Subcutaneous abdominal adipose tissue (tissue), 5 donors: ENCODE data around the gene IZUMO4.

ENCODE experiments used
- H3K27ac ChIP-seq: one replicate; pipeline ENCODE4 v1.7.0; 2013; ENCODE audit warnings: low read depth, mild to moderate bottlenecking, inconsistent platforms, low read length, moderate library complexity
- H3K27me3 ChIP-seq, 5 donors: one replicate each; pipeline ENCODE4 v1.7.0; 2013; ENCODE audit warnings: low read length in 5 of 5, inconsistent platforms in 1 of 5; ENCODE audit not compliant: control insufficient read depth in 5 of 5, insufficient read depth in 4 of 5
- H3K36me3 ChIP-seq, 5 donors: one replicate each; pipeline ENCODE4 v1.7.0; 2013; ENCODE audit warnings: low read length in 5 of 5; ENCODE audit not compliant: control insufficient read depth in 5 of 5, insufficient read depth in 5 of 5
- H3K4me1 ChIP-seq, 5 donors: one replicate each; pipeline ENCODE4 v1.7.0; 2013; ENCODE audit warnings: low read length in 5 of 5, mild to moderate bottlenecking in 3 of 5, moderate library complexity in 1 of 5; ENCODE audit not compliant: control insufficient read depth in 5 of 5, insufficient read depth in 5 of 5
- H3K4me3 ChIP-seq, 5 donors: one replicate each; pipeline ENCODE4 v1.7.0; 2013; ENCODE audit warnings: low read length in 5 of 5, low read depth in 1 of 5
- H3K9ac ChIP-seq, 5 donors: one replicate each; pipeline ENCODE4 v1.7.0; 2013; ENCODE audit warnings: low read length in 5 of 5, mild to moderate bottlenecking in 4 of 5, moderate library complexity in 3 of 5
- H3K9me3 ChIP-seq, 5 donors: one replicate each; pipeline ENCODE4 v1.7.0; 2013; ENCODE audit warnings: low read length in 5 of 5; ENCODE audit not compliant: control insufficient read depth in 5 of 5
- donor health status: healthy.
- donor health status: healthy.
- donor health status: healthy.
- donor health status: healthy.
- donor health status: healthy.

IZUMO4 gene

DNA sequence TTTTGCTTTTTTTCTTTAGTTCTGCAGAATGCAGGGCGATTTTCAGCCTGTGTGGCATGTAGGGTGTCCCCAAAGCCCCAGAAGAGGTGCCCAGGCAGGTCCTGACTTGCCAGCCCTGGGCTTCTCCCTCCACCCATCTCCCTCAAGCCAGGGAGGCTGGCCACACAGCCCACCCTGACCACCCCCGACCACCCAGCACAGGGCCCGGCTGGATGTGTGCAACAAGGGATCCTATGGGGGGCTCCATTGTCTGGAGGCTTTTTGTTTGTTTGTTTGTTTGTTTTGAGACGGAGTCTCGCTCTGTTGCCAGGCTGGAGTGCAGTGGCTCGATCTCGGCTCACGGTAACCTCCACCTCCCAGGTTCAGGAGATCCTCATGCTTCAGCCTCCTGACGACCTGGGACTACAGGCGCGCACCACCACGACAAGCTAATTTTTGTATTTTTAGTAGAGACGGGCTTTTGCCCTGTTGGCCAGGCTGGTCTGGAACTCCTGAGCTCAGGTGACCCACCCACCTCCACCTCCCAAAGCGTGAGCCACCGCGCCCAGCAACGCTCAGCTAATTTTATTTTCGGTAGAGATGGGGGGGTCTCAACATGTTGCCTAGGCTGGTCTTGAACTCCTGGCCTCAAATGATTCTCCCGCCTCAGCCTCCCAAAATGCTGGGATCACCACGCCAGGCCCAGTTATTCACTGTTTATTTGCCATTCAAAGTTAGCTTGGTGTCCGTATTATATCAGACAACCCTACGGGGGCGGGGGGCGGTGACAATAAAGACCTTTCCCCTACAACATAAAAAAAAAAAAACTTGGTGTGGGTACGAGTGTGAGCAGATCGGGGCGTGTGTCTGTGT, 37.9 kb upstream of the IZUMO4 start:
- peak overlapping the region in 4 of 5 donors; percentile 53 to 92 (median 65) for H3K9ac ChIP-seq
- H3K27me3 ChIP-seq = no peaks in the 10 kb centered on the region
- peaks cover 18 to 67% (median 62%) of the 10 kb centered on the region in 5 donors for H3K4me1 ChIP-seq
- H3K9me3 ChIP-seq = no peaks in the 10 kb centered on the region
- no peaks in the 10 kb centered on the region for H3K36me3 ChIP-seq
- H3K4me3 ChIP-seq = peak overlapping the region in 1 of 5 donors; percentile 79
- peak overlapping the region; percentile 99 for H3K27ac ChIP-seq

DNA sequence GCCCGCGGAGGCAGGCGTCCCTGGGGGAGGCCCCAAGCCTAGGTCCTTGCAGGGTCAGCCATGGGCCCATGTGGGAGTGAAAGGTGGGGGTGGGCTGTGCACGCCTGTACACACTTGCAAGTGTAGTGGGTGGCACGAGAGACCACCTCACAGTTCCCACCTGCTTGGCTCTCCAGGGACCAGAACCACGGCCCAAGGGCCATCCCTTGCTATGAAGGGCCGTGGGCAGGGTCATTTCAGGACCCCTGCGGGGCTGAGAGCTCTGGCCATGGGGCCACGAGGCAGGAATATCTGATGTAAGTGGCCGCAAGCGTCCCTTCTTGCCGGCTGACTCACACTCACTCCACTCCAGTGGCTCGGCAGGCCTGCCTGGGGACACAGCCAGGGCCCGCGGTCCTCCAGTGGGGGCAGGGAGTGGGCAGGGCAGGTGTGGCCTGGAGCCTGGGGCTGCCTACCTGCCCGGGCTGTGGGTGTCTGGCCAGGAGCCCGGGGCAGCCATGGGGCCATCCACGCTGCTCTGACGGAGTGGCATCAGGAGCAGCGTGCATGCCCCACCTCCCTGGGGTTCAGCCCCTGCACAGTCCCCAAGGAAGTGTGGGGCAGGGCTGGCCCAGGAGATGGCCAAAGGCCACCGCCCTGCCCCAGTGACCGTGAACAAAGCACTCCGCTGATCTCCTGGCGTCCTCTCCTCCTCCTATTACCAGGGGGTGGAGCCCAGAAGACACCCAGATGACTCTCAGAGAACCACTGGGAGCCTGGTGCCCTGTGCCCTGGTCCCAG, 37.1 kb upstream of the IZUMO4 start:
- H3K9me3 ChIP-seq = no peaks in the 10 kb centered on the region
- no peaks in the 10 kb centered on the region for H3K27me3 ChIP-seq
- peak overlapping the region; percentile 99 for H3K27ac ChIP-seq
- peak overlapping the region in 4 of 5 donors; percentile 53 to 92 (median 84) for H3K9ac ChIP-seq
- no peaks in the 10 kb centered on the region for H3K36me3 ChIP-seq
- H3K4me1 ChIP-seq = peaks cover 18 to 68% (median 64%) of the 10 kb centered on the region in 5 donors
- peak overlapping the region; percentile 15 to 79 (median 59) for H3K4me3 ChIP-seq

DNA sequence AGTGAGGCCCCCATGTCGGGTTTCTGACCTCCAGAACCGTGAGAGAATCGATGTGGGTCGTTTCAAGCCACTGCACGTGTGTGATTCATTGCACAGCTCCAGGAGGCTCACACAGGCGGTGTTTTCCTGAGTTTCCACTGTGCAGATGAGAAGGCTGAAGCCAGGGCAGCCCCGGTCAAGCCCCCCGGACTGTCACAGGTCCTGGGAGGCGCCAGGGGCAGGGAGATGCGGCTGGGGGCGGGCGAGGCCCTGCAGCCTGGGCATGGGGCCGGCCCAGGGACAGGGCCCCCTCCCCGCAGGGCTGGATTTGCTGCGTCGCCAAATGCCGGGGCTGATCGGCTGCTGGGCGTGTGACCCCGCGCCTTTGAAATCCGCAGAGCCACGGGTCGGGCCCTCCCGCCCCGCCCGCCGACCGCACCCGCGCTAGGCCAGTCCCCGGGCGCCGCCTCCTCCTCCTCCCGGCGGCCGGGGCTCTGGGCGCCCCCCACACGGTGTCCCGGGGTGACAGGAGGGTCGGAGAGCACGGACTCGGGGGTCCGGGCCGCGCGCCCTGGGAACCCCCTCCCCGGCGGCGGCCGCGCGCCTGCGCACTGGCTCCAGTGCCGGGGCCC, 35.7 kb upstream of the IZUMO4 start:
- no peaks in the 10 kb centered on the region for H3K36me3 ChIP-seq
- H3K27me3 ChIP-seq = no peaks in the 10 kb centered on the region
- peak overlapping the region; percentile 99 for H3K27ac ChIP-seq
- H3K4me1 ChIP-seq = peaks cover 14 to 64% (median 58%) of the 10 kb centered on the region in 5 donors
- peak overlapping the region; percentile 72 to 95 (median 84) for H3K9ac ChIP-seq
- peak overlapping the region; percentile 59 to 79 (median 75) for H3K4me3 ChIP-seq
- no peaks in the 10 kb centered on the region for H3K9me3 ChIP-seq

DNA sequence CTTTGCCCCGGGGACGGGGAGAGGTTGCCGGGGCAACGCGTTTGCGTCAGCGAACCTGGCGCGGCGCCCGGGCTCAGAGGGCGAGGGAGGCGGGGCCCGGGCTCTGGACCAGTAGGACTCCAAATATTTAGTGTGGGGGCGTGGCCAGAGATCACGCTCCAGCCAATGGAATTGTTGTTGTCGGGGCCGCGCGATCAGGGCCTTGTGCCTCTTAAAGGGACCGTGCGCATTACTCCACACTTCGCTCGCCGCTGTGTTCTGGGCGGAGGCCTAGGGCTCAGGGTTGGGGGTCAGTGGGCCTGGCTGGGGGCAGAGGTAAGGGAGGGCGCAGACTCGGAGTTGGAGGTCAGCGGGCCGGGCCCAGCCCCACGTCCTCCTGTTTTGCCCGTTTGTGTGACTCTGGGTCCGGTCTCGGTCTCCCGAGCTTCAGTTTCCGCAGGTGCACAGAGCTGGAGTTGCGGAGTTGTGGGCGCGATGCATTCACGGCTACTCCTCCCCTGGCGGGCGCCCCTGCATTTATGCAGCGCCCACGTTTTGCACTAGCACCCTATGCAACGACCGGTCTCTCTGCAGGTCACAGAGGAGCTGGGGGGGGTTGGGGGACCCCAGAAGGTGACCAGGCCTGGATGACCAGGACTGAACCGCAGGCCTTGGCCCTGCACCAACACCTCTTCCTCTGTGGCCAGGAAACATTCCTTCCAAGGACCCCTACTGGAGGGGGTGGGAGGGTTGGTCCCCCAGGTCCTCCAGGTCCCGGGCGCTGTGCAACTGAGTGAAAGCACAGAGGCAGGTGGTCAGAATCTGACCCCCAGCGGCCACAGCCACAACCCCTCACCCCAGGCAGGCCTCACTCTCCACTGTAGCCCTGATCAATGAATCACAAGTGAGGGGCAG, 35.0 kb upstream of the IZUMO4 start:
- Histone ChIP-seq H3K4me1 (peaks cover 12 to 58% (median 52%) of the 10 kb centered on the region in 5 donors), H3K4me3 (peak overlapping the region; percentile 46 to 79 (median 74)), H3K9me3 (no peaks in the 10 kb centered on the region)

DNA sequence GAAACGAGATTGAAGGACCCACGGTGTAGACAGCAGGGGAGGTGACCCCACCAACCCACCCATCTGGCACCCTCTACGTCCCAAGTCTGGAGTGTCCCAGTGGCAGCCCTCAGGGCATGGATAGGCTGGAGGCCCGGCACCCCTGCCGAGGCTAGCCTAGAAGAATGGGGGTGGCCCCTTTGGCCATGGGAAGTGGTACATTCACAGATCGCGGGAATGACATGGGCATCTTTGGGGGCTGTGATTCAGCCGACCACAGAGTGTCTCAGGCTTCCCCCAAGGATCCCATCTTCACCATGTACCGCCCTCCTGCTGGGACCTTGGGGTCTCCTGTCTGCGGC, 34.4 kb upstream of the IZUMO4 start:
- Histone ChIP-seq H3K9ac (peak overlapping the region in 2 of 5 donors; percentile 81 to 86), H3K27ac (peak overlapping the region; percentile 99), H3K27me3 (no peaks in the 10 kb centered on the region), H3K4me3 (peak overlapping the region; percentile 46 to 79 (median 74)), H3K9me3 (no peaks in the 10 kb centered on the region), H3K36me3 (no peaks in the 10 kb centered on the region), H3K4me1 (peaks cover 12 to 51% (median 49%) of the 10 kb centered on the region in 5 donors)

More for the DNA sequence above, 35.0 kb upstream of the IZUMO4 start:
- peak overlapping the region in 4 of 5 donors; percentile 59 to 88 (median 84) for H3K9ac ChIP-seq
- H3K27ac ChIP-seq = peak overlapping the region; percentile 99
- H3K36me3 ChIP-seq = no peaks in the 10 kb centered on the region
- H3K27me3 ChIP-seq = no peaks in the 10 kb centered on the region

DNA sequence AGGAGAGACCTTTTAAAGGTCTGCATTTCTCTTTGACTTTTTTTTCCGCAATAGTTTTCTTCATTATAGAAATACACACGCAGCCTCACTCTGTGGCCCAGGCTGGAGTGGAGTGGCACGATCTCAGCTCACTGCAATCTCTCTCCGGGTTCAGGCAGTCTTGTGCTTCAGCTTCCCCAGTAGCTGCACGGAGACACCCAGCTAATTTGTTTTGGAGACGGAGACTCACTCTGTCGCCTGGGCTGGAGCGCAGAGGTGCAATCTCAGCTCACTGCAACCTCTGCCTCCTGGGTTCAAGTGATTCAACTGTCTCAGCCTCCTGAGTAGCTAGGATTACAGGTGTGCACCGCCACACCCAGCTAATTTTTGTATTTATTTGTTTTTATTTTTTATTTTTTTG, 33.9 kb upstream of the IZUMO4 start:
- no peak overlapping the region for H3K4me3 ChIP-seq
- H3K27me3 ChIP-seq = no peaks in the 10 kb centered on the region
- H3K4me1 ChIP-seq = peaks cover 12 to 49% (median 45%) of the 10 kb centered on the region in 5 donors
- H3K9me3 ChIP-seq = no peaks in the 10 kb centered on the region
- peak overlapping the region in 1 of 5 donors; percentile 86 for H3K9ac ChIP-seq
- no peak overlapping the region for H3K27ac ChIP-seq
- H3K36me3 ChIP-seq = no peaks in the 10 kb centered on the region

DNA sequence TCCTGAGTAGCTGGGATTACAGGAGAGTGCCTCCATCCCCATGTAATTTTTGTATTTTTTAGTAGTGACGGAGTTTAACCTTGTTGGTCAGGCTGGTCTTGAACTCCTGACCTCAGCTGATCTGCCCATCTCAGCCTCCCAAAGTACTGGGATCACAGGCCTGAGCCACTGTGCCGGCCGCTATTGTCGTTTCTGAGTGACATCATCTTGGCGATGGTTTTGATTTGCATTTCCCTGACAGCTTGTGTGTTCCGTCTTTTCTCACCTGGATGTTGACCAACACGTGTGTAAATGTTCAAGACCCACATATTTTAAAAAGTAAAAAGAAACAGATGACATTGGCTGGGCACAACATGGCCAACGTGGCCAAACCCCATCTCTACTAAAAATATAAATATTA, 32.9 kb upstream of the IZUMO4 start:
- no peak overlapping the region for H3K4me3 ChIP-seq
- no peaks in the 10 kb centered on the region for H3K27me3 ChIP-seq
- H3K27ac ChIP-seq = no peak overlapping the region
- peaks cover 12 to 47% (median 43%) of the 10 kb centered on the region in 5 donors for H3K4me1 ChIP-seq
- H3K9me3 ChIP-seq = no peaks in the 10 kb centered on the region
- H3K9ac ChIP-seq = no peak overlapping the region
- H3K36me3 ChIP-seq = no peaks in the 10 kb centered on the region

DNA sequence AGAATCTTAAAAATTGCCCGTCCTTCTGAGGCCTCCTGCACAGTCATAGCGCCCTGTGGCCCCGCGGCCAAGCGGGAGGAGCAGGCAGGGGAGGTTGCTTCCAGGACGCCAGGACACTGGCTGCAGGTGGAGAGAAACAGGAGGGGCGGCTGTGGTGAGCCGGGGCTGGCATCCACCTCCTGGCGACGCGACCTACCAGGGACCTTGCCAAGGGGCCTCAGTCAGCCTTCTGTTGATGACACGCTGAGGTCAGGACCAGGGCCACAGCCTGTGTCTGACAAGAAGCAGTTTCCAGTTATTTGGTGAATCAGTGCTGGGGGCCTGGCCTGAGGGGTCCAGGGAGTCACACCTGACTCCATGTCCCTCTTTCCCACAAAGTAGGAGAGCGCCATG, 32.3 kb upstream of the IZUMO4 start:
- no peaks in the 10 kb centered on the region for H3K9me3 ChIP-seq
- H3K36me3 ChIP-seq = no peaks in the 10 kb centered on the region
- peaks cover 11 to 45% (median 40%) of the 10 kb centered on the region in 5 donors for H3K4me1 ChIP-seq
- peak overlapping the region; percentile 65 for H3K27ac ChIP-seq
- no peaks in the 10 kb centered on the region for H3K27me3 ChIP-seq
- H3K9ac ChIP-seq = no peak overlapping the region
- no peak overlapping the region for H3K4me3 ChIP-seq

DNA sequence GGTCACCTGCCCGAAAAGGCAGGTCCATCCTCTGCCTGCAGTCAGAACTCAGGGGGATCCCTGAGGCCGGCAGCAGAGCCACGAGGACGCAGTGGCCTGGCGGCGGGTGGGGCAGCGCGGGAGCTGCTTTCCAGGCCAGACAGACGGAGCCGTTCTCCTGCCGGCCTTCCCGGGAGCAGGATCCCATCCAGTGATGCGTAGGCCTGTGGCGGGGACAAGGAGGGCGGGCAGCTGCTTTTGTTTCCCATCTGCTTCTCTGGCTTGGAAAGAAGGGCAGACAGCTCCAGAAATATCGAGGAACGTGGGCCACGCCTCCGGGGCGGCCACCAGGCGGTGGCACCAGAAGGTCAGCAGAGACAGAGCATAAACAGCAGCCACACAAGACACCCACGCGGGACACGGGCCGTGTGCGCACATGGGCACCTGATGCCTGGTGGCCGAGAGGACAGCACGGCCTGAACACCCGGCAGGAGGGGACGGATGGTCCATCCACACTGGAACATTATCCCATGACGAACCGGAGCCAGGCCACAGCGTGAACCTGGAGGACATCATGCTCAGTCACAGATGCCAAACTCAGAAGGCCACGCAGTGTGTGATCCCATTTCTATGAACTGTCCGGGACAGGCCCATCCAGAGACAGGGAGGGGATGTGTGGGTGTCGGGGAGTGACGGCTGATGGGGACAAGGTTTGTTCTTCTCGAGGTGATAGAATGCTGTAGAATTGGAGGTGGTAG, 31.8 kb upstream of the IZUMO4 start:
- H3K4me3 ChIP-seq = peak overlapping the region in 1 of 5 donors; percentile 31
- peaks cover 9 to 45% (median 40%) of the 10 kb centered on the region in 5 donors for H3K4me1 ChIP-seq
- no peaks in the 10 kb centered on the region for H3K36me3 ChIP-seq
- H3K27me3 ChIP-seq = no peaks in the 10 kb centered on the region
- peak overlapping the region; percentile 65 for H3K27ac ChIP-seq
- H3K9ac ChIP-seq = peak overlapping the region in 1 of 5 donors; percentile 29
- H3K9me3 ChIP-seq = no peaks in the 10 kb centered on the region
